CD4-positive, alpha-beta T cell treated with Interleukin-6 for 4 hours (primary cell): ENCODE data around the gene RALA.
A peak's percentile ranks its signal among the peaks of the same experiment; 100 is the strongest.
"Not testable (repeated sequence)": the region's sequence is repeated elsewhere in the genome, so short reads cannot be mapped to it uniquely, and the experiment has no call there.

Experiments
- DNase-seq: peaks from one replicate; pipeline ENCODE4 v3.0.0-alpha.2; 2020; ENCODE audit warnings: mixed read lengths

The RALA gene

DNA sequence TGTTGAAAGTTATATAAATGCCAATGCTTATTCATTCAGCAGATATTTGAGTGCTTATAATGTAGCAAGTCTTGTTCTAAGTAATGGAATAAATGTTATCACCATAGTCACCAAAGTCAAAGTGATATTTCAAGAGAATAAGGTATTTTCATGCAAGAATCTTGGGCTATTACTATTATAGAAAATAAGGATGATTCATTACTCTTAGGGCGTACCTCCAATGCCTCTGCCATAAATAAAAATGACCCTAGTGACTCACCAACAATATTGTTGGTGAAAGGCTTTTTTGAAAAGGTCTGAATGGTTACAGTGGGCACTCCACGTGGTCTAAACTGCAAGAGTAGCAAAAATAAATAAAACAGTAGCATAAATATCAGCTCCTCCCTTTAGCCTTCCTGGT is 68.4 kb downstream of the RALA start:
- DNase-seq = no peak

DNA sequence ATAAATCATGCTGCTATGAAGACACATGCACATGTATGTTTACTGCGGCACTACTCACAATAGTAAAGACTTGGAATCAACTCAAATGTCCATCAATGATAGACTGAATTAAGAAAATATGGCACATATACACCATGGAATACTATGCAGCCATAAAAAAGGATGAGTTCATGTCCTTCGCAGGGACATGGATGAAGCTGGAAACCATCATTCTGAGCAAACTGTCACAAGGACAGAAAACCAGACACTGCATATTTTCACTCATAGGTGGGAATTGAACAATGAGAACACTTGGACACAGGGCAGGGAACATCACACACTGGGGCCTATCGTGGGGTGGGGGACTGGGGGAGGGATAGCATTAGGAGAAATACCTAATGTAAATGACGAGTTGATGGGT is 69.7 kb downstream of the RALA start:
- not testable (repeated sequence) for DNase-seq

GRCh38 chr7:39693812-39694211 is 70.4 kb downstream of the RALA start:
- DNase-seq = no peak

DNA sequence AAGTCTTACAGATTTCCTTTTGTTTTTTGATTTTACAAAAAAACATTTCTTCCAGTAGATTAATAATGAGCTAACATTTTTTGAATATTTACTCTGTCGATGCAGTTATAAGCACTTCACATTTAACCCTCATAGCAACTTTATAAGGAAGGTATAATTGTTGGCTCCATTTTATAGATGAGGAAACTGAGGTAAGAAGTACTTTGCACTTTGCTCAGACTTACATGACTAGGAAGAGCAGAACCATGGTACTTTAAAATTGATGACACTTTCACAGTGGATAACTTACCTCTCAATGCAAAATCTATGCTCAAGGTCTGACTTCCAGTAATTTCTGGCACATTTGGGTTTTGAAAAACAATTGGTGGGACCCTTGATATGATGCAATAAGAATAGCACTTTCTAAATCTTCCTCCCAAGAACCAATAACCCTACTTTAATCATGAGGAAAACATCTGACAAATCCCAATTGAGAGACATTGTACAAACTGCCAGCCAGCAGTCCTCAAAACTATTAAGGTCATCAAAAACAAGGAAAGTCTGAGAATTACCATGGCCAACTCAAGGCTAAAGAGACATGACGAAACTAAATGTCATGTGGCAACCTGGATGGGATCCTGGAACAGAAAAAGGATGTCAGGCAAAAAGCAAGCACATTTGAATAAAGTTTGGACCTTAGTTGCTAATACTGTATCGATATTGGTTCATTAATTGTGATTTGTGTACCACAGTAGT is 72.6 kb downstream of the RALA start:
- DNase-seq = no peak

DNA sequence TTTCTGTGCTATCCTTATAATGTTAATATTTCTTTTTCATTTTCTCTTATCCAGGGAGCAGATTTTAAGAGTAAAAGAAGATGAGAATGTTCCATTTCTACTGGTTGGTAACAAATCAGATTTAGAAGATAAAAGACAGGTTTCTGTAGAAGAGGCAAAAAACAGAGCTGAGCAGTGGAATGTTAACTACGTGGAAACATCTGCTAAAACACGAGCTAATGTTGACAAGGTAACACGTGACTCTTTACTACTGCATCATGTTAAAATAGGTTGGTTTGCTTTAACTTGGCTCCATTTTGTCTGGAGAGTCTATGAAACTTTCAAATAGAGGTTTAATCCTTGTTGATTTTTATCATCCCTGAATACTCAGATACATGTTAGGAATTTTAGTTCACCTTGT is 73.3 kb downstream of the RALA start:
- no peak for DNase-seq

GRCh38 chr7:39697483-39697882 is 74.1 kb downstream of the RALA start:
- DNase-seq = no peak

GRCh38 chr7:39700165-39700564 is 76.8 kb downstream of the RALA start:
- no peak for DNase-seq

DNA sequence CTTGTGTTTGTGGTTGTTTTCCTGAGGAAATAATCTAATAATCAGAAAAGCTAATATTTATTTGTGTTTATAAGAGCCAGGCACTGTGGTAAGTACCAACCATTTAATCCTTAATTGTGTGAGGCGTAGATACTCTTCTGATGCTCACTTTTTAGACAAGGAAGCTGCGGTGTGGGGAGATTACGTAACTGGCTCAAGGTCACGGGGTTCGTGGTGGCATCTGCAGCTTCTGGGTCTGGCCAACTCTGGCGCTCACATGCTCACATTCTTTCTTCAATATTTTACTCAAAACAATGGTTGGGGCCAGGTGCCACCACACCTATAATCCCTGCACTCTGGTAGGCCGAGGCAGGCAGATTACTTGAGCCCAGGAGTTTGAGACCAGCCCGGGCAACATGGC is 77.6 kb downstream of the RALA start:
- DNase-seq = no peak

DNA sequence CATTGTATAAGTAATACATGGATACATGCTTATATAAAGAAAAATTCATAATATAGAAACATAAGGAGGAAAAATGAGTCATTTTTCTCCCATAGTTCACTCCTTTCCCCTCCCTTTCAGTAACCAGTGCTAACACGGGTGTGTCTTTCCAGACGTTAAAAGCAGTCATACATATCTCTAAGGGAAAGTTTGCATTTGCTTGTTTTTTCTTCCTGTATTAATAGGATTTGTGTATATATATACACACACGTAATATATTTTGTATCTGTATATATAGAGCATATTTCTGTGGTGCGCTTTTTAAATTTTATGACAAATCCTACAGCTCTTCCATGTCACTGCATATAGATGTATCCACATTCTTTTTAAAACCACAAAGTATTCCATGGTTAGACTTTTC is 78.8 kb downstream of the RALA start:
- DNase-seq = no peak

DNA sequence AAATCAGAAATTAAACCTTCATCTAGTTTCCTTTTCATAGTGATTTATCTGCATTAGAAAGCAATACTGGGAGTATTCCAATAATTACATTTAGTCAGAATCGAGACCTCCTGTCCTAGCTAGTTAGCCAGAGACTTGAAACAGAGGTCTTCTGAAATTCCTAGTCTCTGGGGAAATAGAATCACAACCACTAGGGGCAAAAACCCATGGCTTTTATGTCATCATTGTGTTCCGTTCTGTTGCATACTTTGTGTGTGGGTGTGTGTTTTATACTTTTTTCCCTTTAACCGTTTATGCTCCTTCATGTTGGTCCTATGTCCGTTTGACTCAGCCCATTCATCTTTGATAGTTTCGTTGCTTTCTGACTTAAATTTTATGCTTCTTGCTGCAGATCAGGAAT is 79.8 kb downstream of the RALA start:
- no peak for DNase-seq

- no peak for DNase-seq
Observed at GRCh38 chr7:39709029-39709428, 85.7 kb downstream of the RALA start.

GRCh38 chr7:39709768-39710311 is 86.5 kb downstream of the RALA start:
- no peak for DNase-seq

DNA sequence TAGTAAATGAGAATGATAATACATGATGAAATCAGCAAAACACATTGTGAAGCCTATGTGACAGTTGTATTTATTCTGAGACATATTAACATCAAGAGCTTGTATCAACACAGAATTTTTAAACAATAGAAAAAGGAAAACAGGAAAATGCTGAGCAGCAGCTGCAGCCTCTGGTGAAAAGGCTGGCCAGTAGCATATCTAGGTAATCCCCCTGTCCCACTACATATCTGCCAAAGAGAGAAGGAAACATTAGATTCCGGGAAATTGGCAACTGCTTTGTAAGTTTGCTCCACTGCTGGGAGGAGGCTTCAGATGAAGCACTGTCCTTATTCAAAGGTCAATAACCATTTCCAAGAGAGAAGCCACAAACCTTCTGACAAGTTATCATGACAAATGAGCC is 89.4 kb downstream of the RALA start:
- DNase-seq = no peak

DNA sequence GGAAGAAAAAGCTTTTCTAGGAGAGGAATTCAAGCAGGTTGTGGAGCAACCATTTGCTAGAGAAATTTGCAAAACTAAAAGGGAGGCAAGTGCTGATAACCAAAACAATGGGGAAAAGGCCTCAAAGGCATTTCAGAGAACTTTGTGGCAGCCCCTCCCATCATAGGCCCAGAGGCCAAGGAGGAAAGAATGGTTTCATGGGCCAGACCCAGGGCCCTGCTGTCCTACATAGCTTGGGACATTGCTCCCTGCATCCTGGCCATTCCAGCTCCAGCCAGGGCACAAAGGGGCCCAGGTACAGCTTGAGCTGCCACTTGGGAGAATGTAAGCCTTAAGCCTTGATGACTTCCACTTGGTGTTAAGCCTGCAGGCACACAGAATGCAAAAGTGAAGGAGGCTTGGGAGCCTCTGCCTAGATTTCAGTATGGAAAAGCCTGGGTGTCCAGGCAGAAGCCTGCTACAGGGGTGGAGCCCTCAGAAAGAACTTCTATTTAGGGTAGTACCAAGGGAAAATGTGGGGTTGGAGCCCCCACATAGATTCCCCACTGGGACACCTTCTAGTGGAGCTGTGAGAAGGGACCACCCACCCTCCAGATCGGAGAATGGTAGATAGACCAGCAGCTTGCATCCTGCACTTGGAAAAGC is 91.2 kb downstream of the RALA start:
- no peak for DNase-seq

GRCh38 chr7:39720586-39720985 is 97.2 kb downstream of the RALA start:
- DNase-seq = no peak

GRCh38 chr7:39721345-39721744 is 98.0 kb downstream of the RALA start:
- DNase-seq = no peak

DNA sequence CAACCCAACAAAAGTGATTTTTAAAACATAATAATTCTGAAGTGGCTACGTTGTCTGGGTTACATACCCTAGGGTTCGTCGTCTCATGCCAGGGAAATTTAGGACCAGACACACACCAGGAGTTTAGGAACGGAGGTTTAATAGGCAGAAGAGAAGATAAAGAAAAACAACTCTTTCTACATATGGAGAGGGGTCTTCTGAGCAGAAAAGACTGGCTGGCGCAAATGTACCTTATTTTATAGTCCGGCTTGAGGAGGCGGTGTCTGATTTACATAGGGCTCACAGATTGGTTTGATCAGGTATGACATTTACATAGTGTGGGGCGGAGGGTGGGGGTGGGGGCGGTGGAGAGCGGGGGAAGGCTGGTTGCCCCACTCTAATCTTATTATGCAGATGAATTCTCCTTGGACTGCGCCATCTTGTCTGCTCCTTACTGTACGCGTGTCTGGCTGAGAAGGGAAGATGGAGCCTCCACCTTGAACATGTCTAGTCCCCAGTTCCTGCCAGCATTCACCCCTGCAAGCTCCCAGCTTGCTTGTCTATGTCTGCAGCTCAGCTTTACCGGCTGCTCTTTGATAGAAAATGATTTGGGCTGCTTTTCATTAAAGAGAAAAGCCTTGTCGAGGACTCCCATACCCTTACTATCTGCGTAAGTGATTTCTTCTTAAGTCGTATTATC is 98.7 kb downstream of the RALA start:
- no peak for DNase-seq

DNA sequence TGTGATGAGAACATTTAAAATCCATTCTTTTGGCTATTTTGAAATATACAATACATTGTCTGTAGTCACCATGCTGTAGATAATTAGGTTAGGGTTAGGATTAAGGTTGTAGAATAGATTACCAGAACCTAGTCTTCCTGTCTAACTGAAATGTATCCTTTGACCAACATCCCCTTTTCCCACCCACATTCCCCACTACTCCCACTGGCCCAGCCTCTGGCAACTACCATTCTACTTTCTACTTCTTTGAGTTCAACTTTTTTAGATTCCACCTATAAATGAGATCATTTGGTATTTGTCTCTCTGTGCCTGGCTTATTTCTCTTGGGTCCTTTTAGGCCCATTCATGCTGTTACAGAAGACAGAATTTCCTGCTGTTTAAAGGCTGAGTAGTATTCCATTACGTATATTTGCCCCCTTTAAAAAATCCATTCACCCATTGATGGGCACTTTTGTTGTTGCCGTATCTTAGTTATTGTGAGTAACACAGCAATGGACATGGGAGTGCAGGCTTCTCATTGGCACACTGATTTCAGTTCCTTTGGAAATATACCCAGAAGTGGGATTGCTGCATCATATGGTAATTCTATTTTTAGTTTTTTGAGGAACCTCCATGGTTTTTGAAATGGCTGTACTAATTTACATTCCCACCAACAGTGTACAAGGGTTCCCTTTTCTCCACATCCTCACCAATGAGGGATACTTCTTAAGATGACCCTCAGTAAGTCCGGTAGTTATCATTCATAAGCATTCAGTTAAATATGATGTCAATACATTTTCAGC is 104.0 kb downstream of the RALA start:
- DNase-seq = no peak

DNA sequence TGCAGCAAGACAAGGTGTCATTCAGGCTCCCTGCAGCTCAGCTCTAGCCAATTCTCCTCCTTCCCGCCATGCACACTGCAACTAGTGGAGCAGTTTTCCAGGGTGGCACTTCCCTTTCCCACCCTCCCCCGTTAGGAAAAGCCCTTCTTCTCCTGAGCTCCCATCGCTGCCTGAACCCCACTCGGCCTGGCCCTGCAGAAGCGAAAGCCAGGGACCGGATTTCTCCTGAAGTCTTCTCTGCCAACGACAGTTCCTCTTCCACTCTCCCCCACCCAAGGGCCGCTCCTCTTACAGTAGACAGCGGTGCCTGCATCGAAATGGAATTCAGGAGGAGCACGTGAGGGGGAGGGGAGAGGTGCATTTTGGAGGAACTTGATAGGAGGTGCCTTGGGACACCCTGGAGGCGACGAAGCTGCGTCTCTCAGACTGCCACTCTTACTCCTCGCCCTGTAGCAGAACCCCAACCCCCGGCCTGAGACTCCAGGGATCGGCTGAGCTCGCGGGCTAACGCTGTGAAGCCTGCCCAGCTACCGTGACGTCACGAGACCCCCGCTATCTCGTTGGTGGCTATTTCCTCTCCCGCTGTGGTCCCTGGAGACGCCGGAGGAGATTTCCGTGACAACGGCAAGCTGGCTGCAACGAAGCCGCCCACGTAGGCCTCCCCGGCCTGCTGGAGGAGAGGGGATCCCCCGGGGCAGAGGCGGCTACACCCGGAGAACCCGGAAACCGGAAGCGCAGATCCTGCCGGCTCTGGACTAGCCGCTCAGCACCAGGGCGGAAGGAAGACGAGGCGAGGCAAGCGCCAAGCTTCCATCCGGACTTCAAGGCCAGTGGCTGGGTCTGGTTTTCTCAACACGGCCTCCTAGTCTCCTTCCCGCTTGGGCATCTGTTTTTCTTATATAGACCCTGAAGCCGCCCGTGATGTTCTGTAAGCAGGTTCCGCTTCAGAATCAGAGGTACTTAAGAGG is 109.7 kb downstream of the RALA start:
- peak; percentile 95 for DNase-seq

GRCh38 chr7:39733881-39734632 is 110.7 kb downstream of the RALA start:
- peak; percentile 18 for DNase-seq

- no peak for DNase-seq
Observed at GRCh38 chr7:39734633-39735004, 111.2 kb downstream of the RALA start.
